Frontal cortex (tissue), 4 donors: ENCODE measurements around the gene MYO7B. TPM values are rescaled to one million over a fixed set of nuclear protein-coding genes. Genes with fewer than 3 reads are reported as not detected.

Experiments
- DNase-seq, 2 donors: peaks; one replicate each; pipeline ENCODE4 v3.0.0; 2012; ENCODE audit warnings: low spot score in 2 of 2
- FAIRE-seq: peaks from 2 replicates; lab custom pipeline; 2012; peaks lifted over from hg19 to GRCh38; lab: Jason Lieb, UNC
- total RNA-seq: library from RNA; depleted of rRNA; stranded (reverse); fragments of >200 nt; gene quantifications from one replicate; pipeline ENCODE4 v1.2.3, GENCODE V29; 2014
- donor health status: control.
- donor health status: control.
- donor health status: control.

MYO7B gene
- under 0.01 TPM for total RNA-seq

DNA sequence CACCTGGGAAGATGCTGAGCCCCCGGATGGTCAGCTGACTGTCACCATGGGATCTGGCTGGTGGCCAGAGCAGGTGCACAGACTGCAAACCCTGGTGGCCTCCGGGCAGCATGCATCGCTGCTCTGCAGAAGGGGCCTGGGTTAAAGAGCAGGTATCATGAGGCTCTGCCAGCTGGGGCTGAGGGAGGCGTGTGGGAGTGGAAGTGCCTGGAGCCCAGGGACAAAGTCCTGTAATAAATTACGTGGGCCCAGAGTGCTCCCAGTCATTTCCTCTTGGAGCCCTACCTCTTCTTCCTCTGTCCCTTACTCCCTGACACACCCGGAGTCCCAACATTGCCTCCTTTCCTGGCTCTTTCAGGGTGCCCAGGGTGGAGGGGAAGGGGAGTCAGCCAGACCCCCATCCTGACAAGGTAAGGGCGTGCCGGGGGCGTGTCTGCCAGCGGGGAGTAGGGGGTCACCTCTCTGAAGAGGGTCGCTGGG lies at the start of gene MYO7B:
Gene MYO7B, plus strand, starts transcription at position 262 of the 480 bp plus-strand sequence. CDS start 24,040 bp downstream, outside the sequence.
- FAIRE-seq (no peak), DNase-seq (no peak)

DNA sequence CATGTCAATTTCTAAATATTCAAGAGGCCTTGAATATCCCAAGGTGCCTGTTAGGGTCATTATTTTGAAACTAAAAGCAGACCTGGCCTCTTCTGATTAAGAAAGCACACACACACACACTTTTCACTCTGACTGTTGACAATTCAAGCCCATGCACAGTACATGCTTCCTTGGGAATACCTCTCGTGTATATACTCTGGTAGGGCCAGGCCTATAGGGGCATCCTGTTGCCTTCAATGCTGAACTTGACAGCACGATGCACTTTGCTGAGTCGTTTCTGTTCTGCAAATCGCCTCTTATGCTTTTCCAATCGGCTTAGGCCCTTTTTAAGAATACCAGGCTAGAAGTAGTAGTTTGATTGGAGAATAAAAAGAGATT lies 49.8 kb upstream of the MYO7B start:
- FAIRE-seq (no peak), DNase-seq (no peak)

DNA sequence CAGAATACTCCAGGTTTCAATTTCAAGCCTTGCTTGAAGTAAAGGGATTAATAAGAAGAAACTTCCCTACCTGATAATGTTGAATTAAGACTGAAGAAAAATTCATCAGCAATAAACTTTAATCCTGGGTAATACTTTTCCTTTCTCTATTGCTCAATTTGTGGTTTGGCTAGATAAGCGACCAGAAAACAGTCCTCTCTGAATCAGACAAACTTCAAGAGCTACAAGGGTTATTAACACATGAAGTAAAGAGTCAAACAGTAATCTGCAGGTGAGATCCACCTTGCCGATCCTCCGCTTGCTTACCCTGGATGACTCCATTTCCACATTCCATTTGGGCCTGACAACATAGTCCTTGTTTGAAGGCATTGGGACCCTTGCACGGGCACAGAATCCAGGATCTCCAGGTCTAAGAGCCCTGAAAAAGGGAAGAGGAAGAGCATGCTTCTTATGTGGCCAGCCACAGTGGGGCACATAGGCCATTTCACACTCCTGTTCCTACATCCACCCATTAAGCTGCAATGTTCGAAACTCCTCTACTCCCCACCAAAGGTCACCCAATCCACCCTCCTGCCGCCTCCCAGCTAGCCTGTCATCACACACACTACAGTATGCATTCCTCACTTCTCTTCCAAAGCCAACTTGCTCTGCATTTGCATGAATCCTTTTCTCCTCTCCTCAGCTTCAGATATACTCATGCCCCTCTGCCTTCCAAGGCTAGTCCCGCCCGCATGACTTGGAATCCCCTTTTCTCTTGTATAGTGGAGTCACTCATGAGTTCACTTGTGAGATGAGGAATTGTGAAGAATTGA lies 49.0 kb upstream of the MYO7B start:
- FAIRE-seq (no peak), DNase-seq (no peak)

DNA sequence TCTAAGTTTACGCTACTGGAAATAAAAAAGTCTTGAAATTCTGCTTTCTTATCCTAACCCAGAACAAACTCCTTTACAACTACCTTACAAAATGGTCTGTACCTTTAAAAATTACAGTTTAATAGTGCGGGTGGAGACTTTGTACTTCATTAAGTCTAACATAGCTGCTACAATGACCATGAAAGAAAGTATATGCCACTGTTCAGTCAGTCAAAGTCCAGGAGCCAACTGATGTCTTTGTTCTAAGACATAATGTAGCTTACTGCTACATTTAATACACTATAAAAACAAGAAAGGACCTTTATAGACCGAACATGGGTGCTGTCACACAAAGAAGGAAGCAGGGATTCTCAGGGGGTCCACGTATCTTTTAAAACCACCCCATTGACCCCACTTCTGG lies 45.2 kb upstream of the MYO7B start:
- FAIRE-seq: no peak
- DNase-seq: no peak

DNA sequence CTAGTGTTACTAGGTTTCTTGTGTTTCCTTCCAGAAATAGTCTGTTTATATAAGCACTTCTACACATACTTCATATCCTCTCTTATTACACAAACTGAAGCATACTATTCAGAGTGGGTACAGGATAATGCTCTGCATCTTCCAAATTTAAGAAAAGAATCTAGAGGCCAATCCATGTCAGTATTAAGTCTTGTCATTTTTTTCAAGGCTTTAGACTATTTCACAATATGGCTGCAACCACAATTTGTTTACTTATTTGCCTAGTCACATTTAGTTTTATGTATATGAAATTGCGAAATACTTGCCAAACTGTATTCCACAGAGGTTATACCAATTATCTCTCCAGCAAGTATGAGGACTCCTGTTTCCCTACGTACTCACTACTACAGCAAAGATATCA lies 37.1 kb upstream of the MYO7B start:
- no peak for DNase-seq
- FAIRE-seq: no peak

DNA sequence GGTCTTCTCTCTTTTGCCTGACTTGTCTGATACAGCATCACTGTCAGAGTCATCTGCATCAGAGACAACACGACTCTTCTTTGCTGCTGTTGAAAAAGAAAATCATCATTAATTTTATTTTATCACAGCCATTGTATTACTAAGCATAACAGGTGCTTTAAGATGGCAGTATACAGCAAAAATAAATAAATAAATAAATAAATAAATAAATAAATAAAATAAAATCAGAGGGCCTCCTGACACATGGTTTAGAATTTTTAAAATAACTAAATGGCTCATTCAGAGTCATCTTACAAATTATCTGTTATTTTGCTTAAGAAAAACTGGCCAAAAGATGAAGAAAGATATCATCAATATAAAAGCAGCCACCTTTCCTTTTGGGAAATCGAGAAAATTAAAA lies 32.0 kb upstream of the MYO7B start:
- no peak for FAIRE-seq
- DNase-seq: no peak

DNA sequence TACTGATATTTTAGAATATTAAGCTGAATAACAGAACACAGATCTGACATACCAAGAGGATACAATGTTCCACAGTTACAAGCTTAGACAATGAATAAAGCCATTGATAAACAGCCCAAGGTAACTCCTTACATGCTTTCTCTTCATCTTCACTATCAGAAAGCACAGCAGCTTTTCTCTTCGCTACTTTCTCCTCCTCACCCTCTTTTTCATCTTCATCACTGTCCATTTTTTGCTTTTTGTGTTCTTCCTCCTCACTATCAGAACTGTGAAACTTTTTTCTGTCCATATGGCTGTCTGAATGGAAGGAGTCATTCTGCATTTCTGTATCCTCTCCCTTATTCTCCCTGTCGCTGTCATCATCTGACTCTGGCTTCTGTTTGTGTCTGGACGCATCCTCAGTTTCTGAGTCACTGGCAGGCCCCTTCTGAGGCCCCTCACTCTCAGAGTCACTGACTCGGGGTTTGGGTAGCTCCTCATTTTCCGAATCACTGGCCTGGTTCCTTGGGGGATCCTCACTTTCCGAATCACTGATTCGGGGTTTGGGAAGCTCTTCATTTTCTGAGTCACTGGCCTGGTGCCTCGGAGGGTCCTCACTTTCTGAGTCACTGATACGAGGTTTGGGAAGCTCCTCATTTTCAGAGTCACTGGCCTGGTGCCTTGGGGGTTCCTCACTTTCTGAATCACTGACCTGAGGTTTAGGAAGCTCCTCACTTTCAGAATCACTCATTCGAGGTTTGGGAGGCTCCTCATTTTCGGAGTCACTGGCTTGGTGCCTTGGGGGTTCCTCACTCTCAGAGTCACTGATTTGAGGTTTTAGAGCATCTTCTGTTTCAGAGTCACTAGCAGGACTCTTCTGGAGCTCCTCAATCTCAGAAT lies 30.7 kb upstream of the MYO7B start:
- DNase-seq (no peak), FAIRE-seq (no peak)

DNA sequence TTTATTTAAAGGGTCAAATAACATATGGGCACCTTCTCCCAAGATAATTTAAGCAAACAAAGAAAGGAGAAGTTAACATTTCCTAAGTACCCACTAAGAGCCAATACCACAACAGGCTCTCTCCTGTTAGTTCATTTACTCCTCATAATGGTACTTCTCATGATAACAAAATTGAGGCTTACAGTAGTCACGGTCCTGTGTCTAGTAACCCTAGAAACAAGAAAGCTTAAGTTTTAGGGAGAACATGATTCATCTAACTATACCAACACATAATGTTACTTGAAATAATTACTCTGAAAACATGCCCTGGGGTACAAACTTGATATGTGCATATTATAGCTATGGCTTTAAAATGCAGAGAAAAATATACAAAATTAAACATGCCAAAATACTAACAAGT lies 29.0 kb upstream of the MYO7B start:
- FAIRE-seq (no peak), DNase-seq (no peak)

DNA sequence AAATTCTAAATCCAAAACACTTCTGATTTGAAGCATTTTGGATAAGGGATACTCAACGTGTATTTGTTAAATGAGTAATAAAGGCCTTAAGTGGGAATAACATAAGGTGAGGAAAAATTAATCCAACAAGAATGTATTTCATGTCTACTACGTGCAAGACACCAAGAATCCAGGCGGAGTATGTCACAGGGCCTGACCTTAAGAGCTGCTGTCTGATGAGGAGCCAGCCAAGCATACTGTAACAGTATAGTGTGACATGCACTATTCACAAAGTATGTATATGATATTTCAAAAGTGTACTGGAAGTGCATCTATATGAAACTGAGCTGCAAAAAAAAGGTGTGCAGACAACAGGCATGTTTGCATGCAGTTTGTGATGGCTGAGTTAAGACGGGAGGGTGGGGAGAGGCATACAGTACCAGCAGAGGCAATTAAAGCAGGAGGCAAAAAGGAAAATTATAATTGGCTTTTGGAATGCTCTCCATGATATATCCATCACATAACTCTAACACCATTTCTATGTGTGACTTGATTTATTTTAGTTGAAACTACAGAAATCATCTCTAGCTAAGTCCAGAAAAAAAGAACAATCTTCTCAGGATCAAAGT lies 27.4 kb upstream of the MYO7B start:
- FAIRE-seq: no peak

DNA sequence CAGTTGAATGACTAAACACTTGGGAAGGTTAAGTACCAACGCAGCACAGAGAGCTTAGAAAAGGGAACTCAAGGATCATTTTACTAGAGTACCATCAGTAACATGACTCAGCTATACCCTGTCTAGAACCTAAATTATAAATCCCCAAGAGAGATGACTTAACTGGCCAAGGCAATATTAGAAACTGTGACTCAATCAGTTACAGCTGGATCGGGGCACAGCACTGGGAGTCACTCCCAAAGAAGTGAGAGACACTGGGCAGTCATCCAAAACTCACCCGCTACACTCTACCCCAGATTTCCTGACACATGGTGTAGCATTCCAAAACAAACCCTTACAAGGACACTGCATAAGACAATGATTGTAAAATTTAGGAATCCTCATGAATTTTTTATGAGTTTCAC lies 26.9 kb upstream of the MYO7B start:
- FAIRE-seq: peak; percentile 55

More for the DNA sequence above, 27.4 kb upstream of the MYO7B start:
- DNase-seq: no peak

DNA sequence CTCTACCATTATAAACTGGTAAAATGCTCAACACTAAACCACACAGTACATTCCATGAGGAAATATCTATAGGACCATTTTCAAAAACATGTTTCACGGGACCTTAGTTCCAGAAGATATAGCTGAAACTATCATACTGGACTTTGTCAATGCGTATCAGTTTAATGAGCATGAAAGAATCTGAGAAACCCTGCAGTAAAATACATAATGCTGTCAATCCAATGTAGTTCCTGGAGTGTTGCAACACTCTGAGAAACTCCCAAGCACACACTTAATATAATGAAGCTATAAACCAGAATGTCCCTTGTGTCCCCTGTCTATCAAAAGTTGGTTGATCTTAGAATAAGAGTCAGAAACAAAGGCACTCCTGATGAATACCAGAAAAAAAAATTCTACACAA lies 25.4 kb upstream of the MYO7B start:
- DNase-seq (no peak), FAIRE-seq (no peak)

More for the DNA sequence above, 26.9 kb upstream of the MYO7B start:
- peak; percentile 35 to 67 for DNase-seq

DNA sequence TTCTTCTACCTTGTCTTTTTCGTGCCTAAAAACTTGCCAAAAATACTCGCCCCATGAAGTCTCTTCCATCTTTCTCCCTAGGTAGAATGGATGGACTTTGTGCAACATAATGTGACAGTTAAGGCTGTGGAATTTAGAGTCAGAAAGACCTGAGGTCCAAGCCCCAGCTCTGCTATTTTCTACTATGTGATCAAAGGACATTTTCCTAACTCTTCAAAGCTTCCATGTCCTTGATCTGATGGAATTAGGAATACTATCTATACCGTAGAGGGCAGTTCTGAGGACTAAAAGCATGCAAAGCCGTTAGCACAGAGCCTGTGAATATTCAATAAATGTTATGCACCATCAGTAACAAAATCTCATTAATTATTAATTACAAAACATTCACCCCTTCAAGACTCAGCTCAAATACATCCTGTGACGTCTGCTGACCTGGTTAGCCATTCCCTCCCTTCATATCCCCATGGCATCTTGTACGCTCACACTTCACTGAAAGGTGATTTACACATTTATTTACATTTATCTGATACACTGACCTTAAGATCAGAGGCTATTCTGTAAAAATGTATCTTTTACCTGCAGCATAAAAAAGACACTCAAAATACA lies 24.3 kb upstream of the MYO7B start:
- no peak for FAIRE-seq

DNA sequence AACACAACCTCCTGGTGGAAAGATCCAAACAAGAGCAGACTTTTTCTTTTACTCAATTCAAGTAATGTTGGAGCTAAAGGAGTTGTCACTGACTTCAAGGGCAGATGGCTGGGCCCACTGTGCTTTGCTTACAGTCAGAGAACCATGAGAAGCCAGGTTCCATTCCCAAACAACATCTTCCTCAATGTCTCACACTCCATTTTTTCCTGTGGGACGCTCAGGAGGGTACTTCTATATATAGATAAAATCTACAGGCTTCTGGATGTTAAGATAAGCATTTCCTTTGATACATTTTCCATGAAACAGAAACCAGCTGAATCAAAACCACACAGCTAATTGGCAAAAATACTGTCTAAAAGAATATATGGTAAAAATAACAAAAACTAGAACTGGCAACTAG lies 23.6 kb upstream of the MYO7B start:
- no peak for FAIRE-seq
- DNase-seq: no peak

More for the DNA sequence above, 24.3 kb upstream of the MYO7B start:
- DNase-seq: no peak

DNA sequence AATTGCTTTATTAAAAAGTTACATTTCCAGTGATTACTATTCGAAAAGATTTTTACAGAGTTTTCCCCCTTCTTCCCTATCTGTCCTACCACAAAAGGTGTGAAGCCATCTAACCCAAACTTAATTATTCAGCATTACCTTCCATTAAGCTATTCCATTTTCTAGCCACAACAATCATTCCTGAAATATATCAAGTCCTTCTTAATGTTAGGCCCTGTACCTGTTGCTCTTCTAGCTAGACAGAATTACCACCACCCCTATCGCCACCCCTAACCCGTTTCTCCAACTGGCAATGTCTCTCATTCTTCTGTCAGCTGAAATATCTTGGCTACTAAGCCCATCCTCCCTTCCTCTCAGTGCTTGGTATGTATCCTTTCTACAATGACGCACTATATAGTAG lies 23.1 kb upstream of the MYO7B start:
- FAIRE-seq: no peak

DNA sequence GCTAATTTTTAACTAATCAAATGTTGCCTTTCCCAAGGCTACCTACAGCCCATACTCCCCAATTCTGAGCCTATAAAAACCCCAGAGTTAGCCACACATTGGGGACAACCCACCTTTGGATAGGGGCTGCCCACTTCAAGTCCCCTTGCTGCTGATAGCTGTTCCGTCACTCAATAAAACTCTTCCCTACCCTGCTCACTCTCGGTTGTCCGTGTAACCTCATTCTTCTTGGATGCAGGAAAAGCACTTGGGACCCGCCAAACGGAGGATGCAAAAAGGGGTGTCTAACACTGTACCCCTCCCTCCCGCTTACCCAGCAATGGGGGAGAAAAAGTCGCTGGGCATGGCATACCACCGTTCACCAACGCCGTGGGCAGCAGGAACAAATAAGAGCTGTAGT lies 21.4 kb upstream of the MYO7B start:
- no peak for FAIRE-seq
- no peak for DNase-seq

More for the DNA sequence above, 23.1 kb upstream of the MYO7B start:
- DNase-seq: no peak

DNA sequence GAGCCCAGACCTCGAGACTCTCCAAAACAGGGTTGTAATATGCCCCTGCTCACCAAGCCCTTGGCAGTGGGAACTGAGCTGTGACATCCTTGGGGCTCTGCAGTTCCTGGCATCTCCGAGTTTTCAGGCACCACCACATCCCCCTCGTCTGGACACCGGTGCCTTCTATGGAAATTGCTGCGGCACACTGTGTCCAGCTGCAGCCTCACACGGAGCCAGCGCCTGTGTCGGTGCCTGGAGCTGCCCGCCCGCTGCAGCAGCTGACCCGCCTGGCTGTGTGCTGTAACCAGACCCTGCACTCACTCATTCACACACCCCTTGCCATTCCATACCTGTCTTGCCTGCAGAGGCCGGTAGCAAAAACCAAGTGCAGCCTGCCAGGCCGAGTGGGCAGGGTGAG lies 21.0 kb upstream of the MYO7B start:
- FAIRE-seq: no peak
- no peak for DNase-seq

DNA sequence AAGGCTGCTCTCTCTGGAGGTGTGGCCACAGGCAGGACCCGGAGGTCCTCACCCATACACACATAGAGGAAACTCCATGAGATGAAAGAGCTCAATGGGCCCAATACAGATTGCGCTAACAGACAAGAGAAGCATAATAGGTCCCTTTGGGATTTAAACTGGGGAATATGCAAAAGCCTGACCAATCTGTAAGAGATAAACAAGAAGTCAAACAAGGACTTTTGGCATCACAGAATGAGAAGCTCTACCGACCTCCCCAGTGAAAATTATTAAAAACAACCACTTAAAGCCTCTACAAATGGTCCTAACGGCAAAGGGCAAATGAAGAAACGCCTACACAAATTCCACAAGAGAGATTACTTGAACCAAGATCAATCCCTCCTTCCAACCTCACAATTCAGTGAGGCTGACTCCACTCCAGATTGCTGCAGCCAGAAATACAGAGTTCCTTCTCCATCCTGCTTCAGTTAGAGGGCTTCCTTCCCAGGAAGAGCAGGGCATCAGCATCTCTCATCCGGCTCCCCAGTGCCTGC lies 20.0 kb upstream of the MYO7B start:
- FAIRE-seq: no peak
- DNase-seq: no peak

DNA sequence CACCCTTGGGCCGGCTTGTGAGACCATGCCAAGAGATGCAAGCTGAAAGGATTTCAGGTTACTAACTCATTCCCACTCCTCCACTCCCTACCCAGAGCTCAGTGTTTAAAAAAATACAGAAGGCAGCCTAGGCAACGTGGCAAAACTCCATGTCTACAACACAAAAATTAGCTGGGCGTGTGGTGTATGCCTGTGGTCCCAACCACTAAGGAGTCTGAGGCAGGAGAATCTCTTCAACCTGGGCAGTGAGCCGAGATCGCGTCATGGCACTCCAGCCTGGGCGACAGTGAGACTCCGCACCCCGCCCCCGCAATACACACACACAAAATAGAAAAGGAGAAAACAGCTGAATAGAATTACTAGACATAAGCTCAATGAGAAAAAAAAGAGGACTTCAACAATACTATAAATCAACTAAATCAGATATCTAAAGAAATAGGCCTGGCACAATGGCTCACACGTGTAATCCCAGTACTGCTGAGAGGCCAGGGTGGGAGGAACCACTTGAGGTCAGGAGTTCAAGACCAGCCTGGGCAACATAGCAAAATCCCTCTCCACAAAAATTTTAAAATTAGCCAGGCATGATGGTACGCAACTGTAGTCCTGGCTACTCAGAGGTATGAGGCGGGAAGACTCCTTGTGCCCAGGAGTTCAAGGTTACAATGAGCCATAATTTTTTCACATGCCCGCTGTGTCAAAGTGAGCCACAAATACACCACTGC lies 19.3 kb upstream of the MYO7B start:
- DNase-seq (peak in 1 of 2 donors; percentile 24), FAIRE-seq (no peak)

DNA sequence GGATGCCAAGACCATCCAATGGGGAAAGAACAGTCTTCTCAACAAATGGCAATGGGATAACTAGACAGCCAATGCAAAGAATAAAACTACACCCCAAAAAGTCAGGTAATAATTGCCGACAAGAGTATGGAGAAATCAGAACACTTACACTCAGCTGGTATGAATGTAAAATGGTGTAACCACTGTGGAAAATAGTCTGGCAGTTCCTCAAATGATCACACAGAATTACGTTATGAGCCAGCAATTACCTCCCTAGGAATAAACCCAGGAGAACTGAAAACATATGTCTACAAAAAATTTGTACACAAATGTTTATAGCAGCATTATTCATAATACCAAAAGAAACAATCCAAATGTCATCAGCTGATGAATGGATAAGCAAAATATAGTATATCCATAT lies 18.0 kb upstream of the MYO7B start:
- DNase-seq (no peak), FAIRE-seq (no peak)
